K562 (cell line): ENCODE measurements around the gene SEPTIN12. TPM values are rescaled to one million over a fixed set of nuclear protein-coding genes. Genes with fewer than 3 reads are reported as not detected.

Source experiments
- BCOR ChIP-seq: fragments of 450-650 bp; IDR thresholded peaks from 2 replicates; pipeline ENCODE4 v1.6.1; 2016
- GATAD2A ChIP-seq: fragments of 450-650 bp; IDR thresholded peaks from 2 replicates; pipeline ENCODE4 v1.6.1; 2017
- IRF2 ChIP-seq: sonication (generic); formaldehyde crosslinking; IDR thresholded peaks from 2 replicates; pipeline ENCODE4 v1.8.1; 2022; ENCODE audit warnings: mild to moderate bottlenecking, missing genetic modification reagents
- NFRKB ChIP-seq: fragments of 450-650 bp; IDR thresholded peaks from 2 replicates; pipeline ENCODE4 v1.6.1; 2016; ENCODE audit warnings: low read depth
- POLR2B ChIP-seq: fragments of 450-650 bp; IDR thresholded peaks from 2 replicates; pipeline ENCODE4 v1.6.1; 2018; ENCODE audit warnings: low read depth; ENCODE audit not compliant: partially characterized antibody
- SRSF3 ChIP-seq: fragments of 200-400 bp; formaldehyde crosslinking; IDR thresholded peaks from 2 replicates; pipeline ENCODE4 v1.6.1; 2016; ENCODE audit warnings: mild to moderate bottlenecking, low read length, moderate library complexity; ENCODE audit not compliant: insufficient read depth
- XRCC5 ChIP-seq: fragments of 200-400 bp; formaldehyde crosslinking; IDR thresholded peaks from 2 replicates; pipeline ENCODE4 v1.6.1; 2017; ENCODE audit warnings: low read depth, mild to moderate bottlenecking, low read length
- ZFP30 ChIP-seq: fragments of 250-450 bp; sonication (Bioruptor Pico); IDR thresholded peaks from 2 replicates; pipeline ENCODE4 v1.8.0; 2022; ENCODE audit warnings: moderate library complexity, mild to moderate bottlenecking, inconsistent platforms, borderline replicate concordance
- ZKSCAN1 ChIP-seq: fragments of 150-350 bp; IDR thresholded peaks from 2 replicates; pipeline ENCODE4 v1.6.1; 2016; ENCODE audit warnings: low read depth, low read length
- ZKSCAN3 ChIP-seq: fragments of 250-450 bp; sonication (Bioruptor Pico); IDR thresholded peaks from 2 replicates; pipeline ENCODE4 v1.4.0; 2020
- ZNF239 ChIP-seq: fragments of 250-450 bp; sonication (Bioruptor Pico); IDR thresholded peaks from 2 replicates; pipeline ENCODE4 v1.4.0; 2020; ENCODE audit warnings: mild to moderate bottlenecking
- ZNF253 ChIP-seq: fragments of 250-450 bp; sonication (Bioruptor Pico); conservative IDR thresholded peaks from 2 replicates; pipeline ENCODE4 v1.6.1; 2021; ENCODE audit warnings: mild to moderate bottlenecking
- ZNF668 ChIP-seq: fragments of 250-450 bp; sonication (Bioruptor Pico); IDR thresholded peaks from 2 replicates; pipeline ENCODE4 v1.8.0; 2022; ENCODE audit warnings: mild to moderate bottlenecking, inconsistent platforms
- ZNF695 ChIP-seq: fragments of 450-650 bp; formaldehyde crosslinking; IDR thresholded peaks from 2 replicates; pipeline ENCODE4 v1.4.0; 2020; ENCODE audit warnings: mild to moderate bottlenecking, moderate library complexity
- polyA plus RNA-seq, 8 experiments: library from polyadenylated mRNA; depleted of rRNA in 4 of 8; stranded (reverse) in 5 of 8; unstranded in 3 of 8; fragments of >200 nt; fragmentation: Nextera tagmentation in 2 of 8; fragmentation: Illumina TruSeq in 1 of 8; extraction: Ambion mirVana in 2 of 8; extraction: Trizol in 1 of 8; gene quantifications; 2 replicates each; pipeline versions ENCODE4 v1.2.1 to v1.2.3, GENCODE V29; 2011 to 2014; ENCODE audit warnings: inconsistent platforms in 1 of 8, missing spikeins in 1 of 8
- total RNA-seq, 7 experiments: library from RNA; depleted of rRNA in 6 of 7; stranded (reverse); fragments of >200 nt in 6 of 7; fragmentation: Illumina TruSeq in 2 of 7; extraction: Trizol in 2 of 7; gene quantifications; 2 replicates each; pipeline versions ENCODE4 v1.2.1 to v1.2.3, GENCODE V29; 2011 to 2021; ENCODE audit warnings: low replicate concordance in 1 of 7
- TF ChIP-seq, protein P1 (sequence below): fragments of 450-650 bp; IDR thresholded peaks from 2 replicates; pipeline ENCODE4 v1.6.1; 2018; ENCODE audit not compliant: partially characterized antibody
- TF ChIP-seq, protein P2 (sequence below), 2 experiments: fragments of 450-650 bp; conservative IDR thresholded peaks; 2 replicates each; pipeline ENCODE4 v1.6.1; 2017; ENCODE audit warnings: mild to moderate bottlenecking in 2 of 2, moderate library complexity in 2 of 2
- TF ChIP-seq, protein P3 (sequence below): fragments of 250-450 bp; sonication (Bioruptor Pico); IDR thresholded peaks from 2 replicates; pipeline ENCODE4 v1.4.0; 2020; ENCODE audit warnings: mild to moderate bottlenecking
- TF ChIP-seq, protein P4 (sequence below): sonication (generic); formaldehyde crosslinking; IDR thresholded peaks from 2 replicates; pipeline ENCODE4 v1.8.0; 2022; ENCODE audit warnings: mild to moderate bottlenecking, missing genetic modification reagents
- TF ChIP-seq, protein P5 (sequence below): sonication (generic); formaldehyde crosslinking; IDR thresholded peaks from 2 replicates; pipeline ENCODE4 v1.8.0; 2022; ENCODE audit warnings: mild to moderate bottlenecking, missing genetic modification reagents, borderline replicate concordance

Gene SEPTIN12
- total and polyA plus RNA-seq, 9 of the 15 experiments (the other 6 are each of a cell fraction or from before 2014, with no cell fraction given): not detected

DNA sequence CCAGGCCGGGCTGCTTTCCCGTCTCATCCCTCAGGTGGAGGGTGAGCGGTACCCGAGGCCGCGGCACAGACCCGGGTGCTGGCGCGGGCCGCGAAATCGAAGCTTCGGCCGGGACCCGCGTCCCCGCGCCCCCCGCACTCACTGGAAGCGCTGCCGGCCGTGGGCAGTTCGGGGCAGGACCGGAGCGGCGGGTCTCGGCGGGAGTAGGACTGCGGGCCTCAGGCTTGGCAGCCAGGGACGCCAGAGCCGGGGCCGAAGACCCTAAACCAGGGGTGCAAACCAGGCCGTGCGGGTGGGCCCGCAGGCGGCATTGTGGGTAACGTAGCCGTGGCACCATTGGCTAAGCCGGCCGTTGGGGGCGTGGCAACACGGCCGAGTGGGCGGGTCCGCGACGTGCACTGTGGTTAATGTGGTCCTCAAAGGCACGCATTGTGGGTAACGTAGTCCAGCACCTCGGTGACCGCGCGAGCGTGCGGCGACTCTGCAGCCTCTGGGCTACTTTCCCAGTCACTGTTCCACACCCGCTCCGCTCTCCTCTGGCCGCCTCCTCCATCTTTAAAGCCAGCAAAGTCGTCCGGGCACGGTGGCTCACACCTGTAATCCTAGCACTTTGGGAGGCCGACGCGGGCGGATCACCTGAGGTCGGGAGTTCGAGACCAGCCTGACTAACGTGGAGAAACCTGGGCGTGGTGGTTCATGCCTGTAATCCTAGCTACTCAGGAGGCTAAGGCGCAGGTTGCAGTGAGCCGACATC is 21.1 kb downstream of the SEPTIN12 start, which contains the start of gene ZNF500 (continued):
- TF ChIP-seq, protein P1, sequence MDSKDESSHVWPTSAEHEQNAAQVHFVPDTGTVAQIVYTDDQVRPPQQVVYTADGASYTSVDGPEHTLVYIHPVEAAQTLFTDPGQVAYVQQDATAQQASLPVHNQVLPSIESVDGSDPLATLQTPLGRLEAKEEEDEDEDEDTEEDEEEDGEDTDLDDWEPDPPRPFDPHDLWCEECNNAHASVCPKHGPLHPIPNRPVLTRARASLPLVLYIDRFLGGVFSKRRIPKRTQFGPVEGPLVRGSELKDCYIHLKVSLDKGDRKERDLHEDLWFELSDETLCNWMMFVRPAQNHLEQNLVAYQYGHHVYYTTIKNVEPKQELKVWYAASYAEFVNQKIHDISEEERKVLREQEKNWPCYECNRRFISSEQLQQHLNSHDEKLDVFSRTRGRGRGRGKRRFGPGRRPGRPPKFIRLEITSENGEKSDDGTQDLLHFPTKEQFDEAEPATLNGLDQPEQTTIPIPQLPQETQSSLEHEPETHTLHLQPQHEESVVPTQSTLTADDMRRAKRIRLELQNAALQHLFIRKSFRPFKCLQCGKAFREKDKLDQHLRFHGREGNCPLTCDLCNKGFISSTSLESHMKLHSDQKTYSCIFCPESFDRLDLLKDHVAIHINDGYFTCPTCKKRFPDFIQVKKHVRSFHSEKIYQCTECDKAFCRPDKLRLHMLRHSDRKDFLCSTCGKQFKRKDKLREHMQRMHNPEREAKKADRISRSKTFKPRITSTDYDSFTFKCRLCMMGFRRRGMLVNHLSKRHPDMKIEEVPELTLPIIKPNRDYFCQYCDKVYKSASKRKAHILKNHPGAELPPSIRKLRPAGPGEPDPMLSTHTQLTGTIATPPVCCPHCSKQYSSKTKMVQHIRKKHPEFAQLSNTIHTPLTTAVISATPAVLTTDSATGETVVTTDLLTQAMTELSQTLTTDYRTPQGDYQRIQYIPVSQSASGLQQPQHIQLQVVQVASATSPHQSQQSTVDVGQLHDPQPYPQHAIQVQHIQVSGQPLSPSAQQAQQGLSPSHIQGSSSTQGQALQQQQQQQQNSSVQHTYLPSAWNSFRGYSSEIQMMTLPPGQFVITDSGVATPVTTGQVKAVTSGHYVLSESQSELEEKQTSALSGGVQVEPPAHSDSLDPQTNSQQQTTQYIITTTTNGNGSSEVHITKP: no peak
- 0 out of 2 replicates have a peak, but pooled peaks have one; percentile 6 for TF ChIP-seq ZKSCAN1
- no peak for TF ChIP-seq ZNF253 (CRISPR knock-in tag)
- peak; percentile 88 for TF ChIP-seq GATAD2A
- TF ChIP-seq, protein P2, sequence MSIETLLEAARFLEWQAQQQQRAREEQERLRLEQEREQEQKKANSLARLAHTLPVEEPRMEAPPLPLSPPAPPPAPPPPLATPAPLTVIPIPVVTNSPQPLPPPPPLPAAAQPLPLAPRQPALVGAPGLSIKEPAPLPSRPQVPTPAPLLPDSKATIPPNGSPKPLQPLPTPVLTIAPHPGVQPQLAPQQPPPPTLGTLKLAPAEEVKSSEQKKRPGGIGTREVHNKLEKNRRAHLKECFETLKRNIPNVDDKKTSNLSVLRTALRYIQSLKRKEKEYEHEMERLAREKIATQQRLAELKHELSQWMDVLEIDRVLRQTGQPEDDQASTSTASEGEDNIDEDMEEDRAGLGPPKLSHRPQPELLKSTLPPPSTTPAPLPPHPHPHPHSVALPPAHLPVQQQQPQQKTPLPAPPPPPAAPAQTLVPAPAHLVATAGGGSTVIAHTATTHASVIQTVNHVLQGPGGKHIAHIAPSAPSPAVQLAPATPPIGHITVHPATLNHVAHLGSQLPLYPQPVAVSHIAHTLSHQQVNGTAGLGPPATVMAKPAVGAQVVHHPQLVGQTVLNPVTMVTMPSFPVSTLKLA (conservative IDR thresholded peaks at IDR 0.05): peak; percentile 75 to 85
- peak; percentile 87 for TF ChIP-seq BCOR
- TF ChIP-seq ZNF668: no peak
- no peak for TF ChIP-seq ZKSCAN3 (CRISPR knock-in tag)
- no peak; the same call in 1 of the 2 replicates for TF ChIP-seq XRCC5
- TF ChIP-seq, protein P3, sequence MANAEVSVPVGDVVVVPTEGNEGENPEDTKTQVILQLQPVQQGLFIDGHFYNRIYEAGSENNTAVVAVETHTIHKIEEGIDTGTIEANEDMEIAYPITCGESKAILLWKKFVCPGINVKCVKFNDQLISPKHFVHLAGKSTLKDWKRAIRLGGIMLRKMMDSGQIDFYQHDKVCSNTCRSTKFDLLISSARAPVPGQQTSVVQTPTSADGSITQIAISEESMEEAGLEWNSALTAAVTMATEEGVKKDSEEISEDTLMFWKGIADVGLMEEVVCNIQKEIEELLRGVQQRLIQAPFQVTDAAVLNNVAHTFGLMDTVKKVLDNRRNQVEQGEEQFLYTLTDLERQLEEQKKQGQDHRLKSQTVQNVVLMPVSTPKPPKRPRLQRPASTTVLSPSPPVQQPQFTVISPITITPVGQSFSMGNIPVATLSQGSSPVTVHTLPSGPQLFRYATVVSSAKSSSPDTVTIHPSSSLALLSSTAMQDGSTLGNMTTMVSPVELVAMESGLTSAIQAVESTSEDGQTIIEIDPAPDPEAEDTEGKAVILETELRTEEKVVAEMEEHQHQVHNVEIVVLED (CRISPR knock-in tag): peak; percentile 77
- TF ChIP-seq, protein P4, sequence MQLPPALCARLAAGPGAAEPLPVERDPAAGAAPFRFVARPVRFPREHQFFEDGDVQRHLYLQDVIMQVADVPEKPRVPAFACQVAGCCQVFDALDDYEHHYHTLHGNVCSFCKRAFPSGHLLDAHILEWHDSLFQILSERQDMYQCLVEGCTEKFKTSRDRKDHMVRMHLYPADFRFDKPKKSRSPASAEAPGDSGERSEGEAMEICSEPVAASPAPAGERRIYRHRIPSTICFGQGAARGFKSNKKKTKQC (CRISPR knock-in tag): peak; percentile 43; the same call in 1 of the 2 replicates
- TF ChIP-seq SRSF3: no peak
- peak; percentile 56; the same call in 1 of the 2 replicates for TF ChIP-seq NFRKB
- no peak for TF ChIP-seq IRF2 (CRISPR knock-in tag)
- TF ChIP-seq, protein P5, sequence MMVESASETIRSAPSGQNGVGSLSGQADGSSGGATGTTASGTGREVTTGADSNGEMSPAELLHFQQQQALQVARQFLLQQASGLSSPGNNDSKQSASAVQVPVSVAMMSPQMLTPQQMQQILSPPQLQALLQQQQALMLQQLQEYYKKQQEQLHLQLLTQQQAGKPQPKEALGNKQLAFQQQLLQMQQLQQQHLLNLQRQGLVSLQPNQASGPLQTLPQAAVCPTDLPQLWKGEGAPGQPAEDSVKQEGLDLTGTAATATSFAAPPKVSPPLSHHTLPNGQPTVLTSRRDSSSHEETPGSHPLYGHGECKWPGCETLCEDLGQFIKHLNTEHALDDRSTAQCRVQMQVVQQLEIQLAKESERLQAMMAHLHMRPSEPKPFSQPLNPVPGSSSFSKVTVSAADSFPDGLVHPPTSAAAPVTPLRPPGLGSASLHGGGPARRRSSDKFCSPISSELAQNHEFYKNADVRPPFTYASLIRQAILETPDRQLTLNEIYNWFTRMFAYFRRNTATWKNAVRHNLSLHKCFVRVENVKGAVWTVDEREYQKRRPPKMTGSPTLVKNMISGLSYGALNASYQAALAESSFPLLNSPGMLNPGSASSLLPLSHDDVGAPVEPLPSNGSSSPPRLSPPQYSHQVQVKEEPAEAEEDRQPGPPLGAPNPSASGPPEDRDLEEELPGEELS (CRISPR knock-in tag): 0 out of 2 replicates have a peak, but pooled peaks have one; percentile 20
- no peak for TF ChIP-seq ZFP30 (CRISPR knock-in tag)
- no peak for TF ChIP-seq ZNF695 (CRISPR knock-in tag)
- TF ChIP-seq ZNF239 (CRISPR knock-in tag): no peak
- TF ChIP-seq POLR2B: peak; percentile 64
